ENCODE results near the gene ZNF48.
A peak's percentile ranks its signal among the peaks of the same experiment; 100 is the strongest.

The ZNF48 gene

DNA sequence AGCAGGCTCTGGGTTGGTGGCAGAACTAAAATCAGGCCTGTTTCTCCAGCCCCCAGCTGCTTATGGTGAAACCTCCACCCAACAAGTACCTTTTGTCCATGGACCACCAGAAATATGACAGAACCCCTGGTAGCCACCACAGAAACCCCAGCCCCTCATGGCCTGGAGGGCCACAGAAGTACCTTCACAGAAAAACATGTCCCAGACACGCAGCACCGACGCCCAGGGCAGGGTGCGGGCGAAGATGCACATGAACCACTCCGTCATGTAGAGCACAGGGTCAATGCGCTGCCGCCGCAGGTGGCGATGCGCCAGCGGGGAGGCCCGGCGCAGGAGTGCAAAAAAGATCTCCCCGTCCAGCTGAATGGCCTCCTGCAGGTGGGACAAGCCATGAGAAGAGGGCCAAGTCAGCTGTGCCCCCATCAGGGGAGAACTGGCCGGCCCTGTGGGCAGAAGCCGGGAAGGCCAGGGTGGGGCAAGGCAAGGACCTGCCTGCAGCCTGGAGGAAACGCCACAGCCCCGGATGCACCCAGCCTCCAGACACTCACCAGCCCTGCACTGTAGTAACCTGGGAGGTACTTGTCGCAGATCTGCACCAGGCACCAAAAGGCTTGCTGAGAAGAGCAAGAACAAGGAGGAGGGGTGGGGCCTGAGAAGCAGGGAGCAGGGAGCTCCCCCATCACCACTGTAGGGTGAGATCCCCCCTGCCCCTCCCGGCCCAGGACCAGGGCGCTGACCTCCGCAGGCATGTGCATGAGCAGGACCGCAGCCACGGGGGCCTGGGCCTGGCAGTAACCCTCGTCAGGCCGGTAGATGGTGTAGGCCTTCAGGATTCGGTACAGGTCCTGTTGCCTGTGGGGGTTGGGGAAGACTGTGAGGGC, 36.0 kb upstream of the ZNF48 start:
- TF ChIP-seq, protein P1, sequence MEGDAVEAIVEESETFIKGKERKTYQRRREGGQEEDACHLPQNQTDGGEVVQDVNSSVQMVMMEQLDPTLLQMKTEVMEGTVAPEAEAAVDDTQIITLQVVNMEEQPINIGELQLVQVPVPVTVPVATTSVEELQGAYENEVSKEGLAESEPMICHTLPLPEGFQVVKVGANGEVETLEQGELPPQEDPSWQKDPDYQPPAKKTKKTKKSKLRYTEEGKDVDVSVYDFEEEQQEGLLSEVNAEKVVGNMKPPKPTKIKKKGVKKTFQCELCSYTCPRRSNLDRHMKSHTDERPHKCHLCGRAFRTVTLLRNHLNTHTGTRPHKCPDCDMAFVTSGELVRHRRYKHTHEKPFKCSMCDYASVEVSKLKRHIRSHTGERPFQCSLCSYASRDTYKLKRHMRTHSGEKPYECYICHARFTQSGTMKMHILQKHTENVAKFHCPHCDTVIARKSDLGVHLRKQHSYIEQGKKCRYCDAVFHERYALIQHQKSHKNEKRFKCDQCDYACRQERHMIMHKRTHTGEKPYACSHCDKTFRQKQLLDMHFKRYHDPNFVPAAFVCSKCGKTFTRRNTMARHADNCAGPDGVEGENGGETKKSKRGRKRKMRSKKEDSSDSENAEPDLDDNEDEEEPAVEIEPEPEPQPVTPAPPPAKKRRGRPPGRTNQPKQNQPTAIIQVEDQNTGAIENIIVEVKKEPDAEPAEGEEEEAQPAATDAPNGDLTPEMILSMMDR (conservative IDR thresholded peaks at IDR 0.05; ENCODE audit: control insufficient read depth, insufficient read depth, low read depth, low read length), result no peak
- no peak for DNase-seq (ENCODE audit: low read depth)
- no peak overlapping the region for H3K4me3 ChIP-seq (ENCODE audit: control insufficient read depth, low read depth, low read length)

DNA sequence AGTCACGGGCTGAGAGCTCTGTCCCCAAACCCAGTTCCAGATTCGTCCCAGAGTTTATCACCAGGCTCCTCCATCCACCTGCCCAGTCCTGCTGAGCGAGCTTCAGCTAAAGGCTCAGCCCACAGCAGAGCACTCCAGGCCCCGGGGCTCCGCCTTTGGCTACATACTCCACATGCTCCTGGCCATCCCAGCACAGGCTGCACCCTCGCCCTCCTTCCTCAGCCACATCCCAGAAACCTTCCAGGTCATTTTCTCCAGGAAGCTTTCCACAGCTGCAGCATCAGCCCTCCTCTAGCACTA, 35.4 kb upstream of the ZNF48 start:
- no peak for DNase-seq (ENCODE audit: low read depth)
- TF ChIP-seq, protein P1 (conservative IDR thresholded peaks at IDR 0.05; ENCODE audit: control insufficient read depth, insufficient read depth, low read depth, low read length), result no peak
- no peak overlapping the region for H3K4me3 ChIP-seq (ENCODE audit: control insufficient read depth, low read depth, low read length)

DNA sequence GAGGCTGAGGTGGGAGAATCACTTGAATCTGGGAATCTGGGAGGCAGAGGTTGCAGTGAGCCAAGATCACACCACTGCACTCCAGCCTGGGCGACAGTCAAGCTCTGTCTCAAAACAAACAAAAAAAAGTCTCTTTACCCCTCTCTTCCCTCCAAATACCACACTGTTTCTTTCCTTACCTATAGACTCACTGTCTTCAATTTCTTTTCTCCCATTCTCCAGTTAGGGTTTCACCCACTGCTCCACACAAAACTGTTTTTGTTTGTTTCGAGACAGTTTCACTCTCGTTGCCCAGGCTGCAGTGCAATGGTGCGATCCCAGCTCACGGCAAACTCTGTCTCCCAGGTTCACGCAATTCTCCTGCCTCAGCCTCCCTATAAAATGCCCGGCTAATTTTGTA, 34.0 kb upstream of the ZNF48 start:
- no peak for DNase-seq (ENCODE audit: low read depth)

DNA sequence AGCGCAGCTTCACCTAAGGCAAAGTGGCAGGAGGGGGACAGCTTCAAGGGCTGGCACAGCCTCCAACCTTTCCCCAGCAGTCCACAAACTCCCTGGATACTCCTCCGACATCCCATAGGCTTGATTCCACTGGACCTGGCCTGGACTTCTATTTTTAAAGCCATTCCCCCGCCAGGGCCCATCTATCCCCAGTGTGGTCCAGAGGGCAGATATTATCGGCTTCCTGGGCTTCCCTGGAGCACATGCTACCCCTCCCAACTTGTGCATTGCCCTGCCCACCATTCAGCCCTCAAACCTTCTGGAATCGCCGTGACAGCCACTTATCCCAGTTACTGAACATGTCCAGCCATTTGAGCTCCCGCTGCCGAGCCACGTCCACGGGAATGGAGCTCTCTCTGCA, 30.0 kb upstream of the ZNF48 start:
- TF ChIP-seq, protein P1 (conservative IDR thresholded peaks at IDR 0.05; ENCODE audit: control insufficient read depth, insufficient read depth, low read depth, low read length), result no peak
- H3K4me3 ChIP-seq (ENCODE audit: control insufficient read depth, low read depth, low read length), result no peak overlapping the region
- DNase-seq (ENCODE audit: low read depth), result no peak

More for the DNA sequence above, 34.0 kb upstream of the ZNF48 start:
- TF ChIP-seq, protein P1 (conservative IDR thresholded peaks at IDR 0.05; ENCODE audit: control insufficient read depth, insufficient read depth, low read depth, low read length), result no peak
- H3K4me3 ChIP-seq (ENCODE audit: control insufficient read depth, low read depth, low read length), result no peak overlapping the region

DNA sequence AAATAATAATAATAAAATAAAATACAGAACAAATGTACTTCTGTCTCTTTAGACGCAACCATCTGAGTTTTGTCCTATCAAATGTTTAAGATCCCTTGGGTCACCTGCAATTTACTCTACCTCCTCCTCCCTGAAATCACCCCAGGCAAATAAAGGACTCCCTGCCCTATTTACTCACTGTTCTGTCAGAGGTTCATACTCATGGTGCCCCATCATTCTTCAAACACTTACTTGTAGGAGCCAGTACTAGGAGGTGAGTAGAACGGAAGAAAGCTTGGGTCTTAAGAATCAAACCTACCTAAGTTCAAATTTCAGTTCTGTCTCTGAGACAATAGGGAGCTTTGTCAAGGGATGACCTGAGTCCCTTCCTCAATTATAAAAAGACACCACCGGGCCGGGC, 28.7 kb upstream of the ZNF48 start:
- TF ChIP-seq, protein P1 (conservative IDR thresholded peaks at IDR 0.05; ENCODE audit: control insufficient read depth, insufficient read depth, low read depth, low read length), result no peak
- no peak overlapping the region for H3K4me3 ChIP-seq (ENCODE audit: control insufficient read depth, low read depth, low read length)
- no peak for DNase-seq (ENCODE audit: low read depth)

DNA sequence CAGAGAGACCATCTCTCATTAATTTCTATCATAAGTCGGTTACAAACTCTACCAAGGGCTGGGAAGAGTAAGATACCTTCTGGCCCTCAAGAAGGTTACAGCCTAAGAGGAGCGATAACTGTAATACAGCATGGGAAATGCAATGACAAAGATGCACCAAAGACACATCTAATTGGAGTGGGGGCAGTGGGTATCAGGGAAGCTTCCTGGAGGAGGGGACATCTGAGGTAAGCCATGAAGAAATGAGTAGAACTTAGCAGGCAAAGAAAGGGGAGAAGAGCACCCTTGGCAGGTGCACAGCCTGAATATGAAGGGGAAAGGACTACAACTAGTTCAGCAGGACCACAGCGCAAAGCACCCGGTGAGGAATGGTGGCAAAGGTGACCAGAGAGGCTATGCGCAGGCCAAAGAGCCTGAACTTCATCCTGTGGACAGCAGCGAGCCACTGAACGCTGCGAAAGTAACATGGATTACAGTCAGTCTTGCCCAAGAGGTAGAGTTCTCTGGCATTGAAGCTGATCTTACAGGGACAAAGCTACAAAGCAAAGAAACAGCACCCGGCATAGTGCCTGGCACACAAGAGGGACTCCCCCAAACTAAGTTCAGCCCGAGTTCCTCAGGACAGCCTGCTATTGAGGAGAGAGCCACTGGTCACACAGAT, 27.7 kb upstream of the ZNF48 start:
- peak overlapping the region; percentile 84 for H3K4me3 ChIP-seq (ENCODE audit: control insufficient read depth, low read depth, low read length)
- no peak for DNase-seq (ENCODE audit: low read depth)
- TF ChIP-seq, protein P1 (conservative IDR thresholded peaks at IDR 0.05; ENCODE audit: control insufficient read depth, insufficient read depth, low read depth, low read length), result no peak

Measured in fibroblast of mammary gland (primary cell).